Measurements from ENCODE around the gene WNT1.

The WNT1 gene

GRCh38 chr12:48980953-48981756 is 3.0 kb downstream of the WNT1 start:
- ATAC-seq (ENCODE audit: low read depth) (peak; percentile 23), DNase-seq (ENCODE audit: low spot score in 2 of 2) (no peak)
- Mint-ChIP-seq H3K27me3 (peaks cover 26% of the 10 kb centered on the region), H3K4me1 (peaks cover 32% of the 10 kb centered on the region), H3K9me3 (no peaks in the 10 kb centered on the region), H3K4me3 (peak overlapping the region; percentile 85), H3K27ac (peak overlapping the region; percentile 88), H3K36me3 (no peaks in the 10 kb centered on the region)

DNA sequence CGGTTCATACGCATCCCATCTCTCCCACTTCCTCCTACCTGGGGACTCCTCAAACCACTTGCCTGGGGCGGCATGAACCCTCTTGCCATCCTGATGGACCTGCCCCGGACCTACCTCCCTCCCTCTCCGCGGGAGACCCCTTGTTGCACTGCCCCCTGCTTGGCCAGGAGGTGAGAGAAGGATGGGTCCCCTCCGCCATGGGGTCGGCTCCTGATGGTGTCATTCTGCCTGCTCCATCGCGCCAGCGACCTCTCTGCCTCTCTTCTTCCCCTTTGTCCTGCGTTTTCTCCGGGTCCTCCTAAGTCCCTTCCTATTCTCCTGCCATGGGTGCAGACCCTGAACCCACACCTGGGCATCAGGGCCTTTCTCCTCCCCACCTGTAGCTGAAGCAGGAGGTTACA is 3.6 kb downstream of the WNT1 start:
- peak overlapping the region; percentile 88 for H3K27ac Mint-ChIP-seq
- H3K27me3 Mint-ChIP-seq, result peaks cover 28% of the 10 kb centered on the region
- H3K36me3 Mint-ChIP-seq, result no peaks in the 10 kb centered on the region
- DNase-seq (ENCODE audit: low spot score in 2 of 2) (no peak), ATAC-seq (ENCODE audit: low read depth) (no peak)
- peak overlapping the region; percentile 85 for H3K4me3 Mint-ChIP-seq
- H3K4me1 Mint-ChIP-seq, result peaks cover 32% of the 10 kb centered on the region
- H3K9me3 Mint-ChIP-seq, result no peaks in the 10 kb centered on the region

GRCh38 chr12:48982397-48983080 is 4.4 kb downstream of the WNT1 start:
- no peaks in the 10 kb centered on the region for H3K9me3 Mint-ChIP-seq
- ATAC-seq (ENCODE audit: low read depth) (no peak), DNase-seq (ENCODE audit: low spot score in 2 of 2) (no peak)
- no peaks in the 10 kb centered on the region for H3K36me3 Mint-ChIP-seq
- H3K4me1 Mint-ChIP-seq, result peaks cover 27% of the 10 kb centered on the region
- H3K4me3 Mint-ChIP-seq, result peak overlapping the region; percentile 44
- peak overlapping the region; percentile 88 for H3K27ac Mint-ChIP-seq
- H3K27me3 Mint-ChIP-seq, result peaks cover 20% of the 10 kb centered on the region

DNA sequence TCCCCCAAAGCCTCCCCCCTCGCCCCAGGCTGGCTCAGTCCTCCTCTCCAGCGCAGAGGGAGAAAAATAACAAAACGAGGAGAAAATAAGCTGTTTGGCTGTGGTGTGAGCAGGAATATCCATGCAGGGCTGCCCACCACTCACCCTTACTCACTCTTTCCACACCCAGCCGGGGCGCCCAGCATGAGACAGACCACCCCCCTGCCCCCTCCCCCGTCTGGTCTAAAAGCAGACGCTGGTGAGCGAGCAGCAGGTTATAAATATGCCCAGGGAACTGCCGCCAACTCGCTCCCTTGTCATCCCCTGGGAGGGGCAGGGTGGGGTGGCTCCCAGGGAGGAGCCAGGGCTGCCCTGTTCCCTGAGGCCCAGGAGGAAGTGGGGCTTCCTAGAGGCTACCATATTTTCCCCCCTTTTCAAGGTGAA is 7.4 kb downstream of the WNT1 start:
- peaks cover 23% of the 10 kb centered on the region for H3K27me3 Mint-ChIP-seq
- H3K9me3 Mint-ChIP-seq, result no peaks in the 10 kb centered on the region
- DNase-seq (ENCODE audit: low spot score in 2 of 2), result no peak

DNA sequence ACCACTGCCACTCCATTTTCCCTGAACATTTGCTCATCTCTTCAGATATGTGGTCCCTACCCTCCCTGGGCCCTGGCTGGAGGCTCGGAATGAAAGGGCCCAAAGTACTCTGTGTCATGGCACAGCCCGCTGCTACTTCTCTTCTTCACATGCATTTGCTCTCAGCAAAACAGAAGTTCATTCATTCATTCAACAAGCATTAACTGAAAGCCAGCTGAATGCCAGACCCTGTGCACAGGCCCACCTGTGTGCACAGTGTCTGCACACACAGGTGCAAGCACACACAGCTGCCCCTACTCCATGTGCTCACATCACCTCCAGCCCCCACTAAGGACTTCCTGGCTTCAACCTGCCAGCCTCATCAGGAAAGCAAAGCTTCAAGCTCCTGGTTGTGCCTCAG is 7.8 kb downstream of the WNT1 start:
- H3K27ac Mint-ChIP-seq, result no peak overlapping the region
- H3K4me3 Mint-ChIP-seq, result no peak overlapping the region
- H3K27me3 Mint-ChIP-seq, result peaks cover 27% of the 10 kb centered on the region
- H3K36me3 Mint-ChIP-seq, result no peaks in the 10 kb centered on the region
- H3K9me3 Mint-ChIP-seq, result no peaks in the 10 kb centered on the region
- DNase-seq (ENCODE audit: low spot score in 2 of 2), result no peak
- ATAC-seq (ENCODE audit: low read depth), result no peak
- peaks cover 13% of the 10 kb centered on the region for H3K4me1 Mint-ChIP-seq

More for the DNA sequence above, 7.4 kb downstream of the WNT1 start:
- Mint-ChIP-seq H3K27ac (no peak overlapping the region), H3K4me3 (no peak overlapping the region), H3K36me3 (no peaks in the 10 kb centered on the region), H3K4me1 (peaks cover 16% of the 10 kb centered on the region)
- no peak for ATAC-seq (ENCODE audit: low read depth)

- peaks cover 7% of the 10 kb centered on the region for H3K4me1 Mint-ChIP-seq
- ATAC-seq (ENCODE audit: low read depth), result no peak
- no peak for DNase-seq (ENCODE audit: low spot score in 2 of 2)
- no peak overlapping the region for H3K27ac Mint-ChIP-seq
- H3K27me3 Mint-ChIP-seq, result peaks cover 24% of the 10 kb centered on the region
- no peaks in the 10 kb centered on the region for H3K9me3 Mint-ChIP-seq
- no peak overlapping the region for H3K4me3 Mint-ChIP-seq
- no peaks in the 10 kb centered on the region for H3K36me3 Mint-ChIP-seq
Observed at GRCh38 chr12:48986720-48987291, 8.7 kb downstream of the WNT1 start.

GRCh38 chr12:48988030-48988649 is 10.0 kb downstream of the WNT1 start:
- ATAC-seq (ENCODE audit: low read depth) (peak; percentile 74), DNase-seq (ENCODE audit: low spot score in 2 of 2) (peak; percentile 65 to 79)
- Mint-ChIP-seq H3K36me3 (no peaks in the 10 kb centered on the region), H3K4me3 (no peak overlapping the region), H3K4me1 (peaks cover 5% of the 10 kb centered on the region), H3K27ac (no peak overlapping the region), H3K27me3 (peaks cover 20% of the 10 kb centered on the region), H3K9me3 (no peaks in the 10 kb centered on the region)

GRCh38 chr12:48990552-48990951 is 12.4 kb downstream of the WNT1 start:
- Mint-ChIP-seq H3K36me3 (no peaks in the 10 kb centered on the region), H3K4me3 (no peak overlapping the region), H3K27me3 (peaks cover 30% of the 10 kb centered on the region), H3K9me3 (no peaks in the 10 kb centered on the region), H3K27ac (no peak overlapping the region), H3K4me1 (peaks cover 12% of the 10 kb centered on the region)
- DNase-seq (ENCODE audit: low spot score in 2 of 2) (no peak), ATAC-seq (ENCODE audit: low read depth) (no peak)

DNA sequence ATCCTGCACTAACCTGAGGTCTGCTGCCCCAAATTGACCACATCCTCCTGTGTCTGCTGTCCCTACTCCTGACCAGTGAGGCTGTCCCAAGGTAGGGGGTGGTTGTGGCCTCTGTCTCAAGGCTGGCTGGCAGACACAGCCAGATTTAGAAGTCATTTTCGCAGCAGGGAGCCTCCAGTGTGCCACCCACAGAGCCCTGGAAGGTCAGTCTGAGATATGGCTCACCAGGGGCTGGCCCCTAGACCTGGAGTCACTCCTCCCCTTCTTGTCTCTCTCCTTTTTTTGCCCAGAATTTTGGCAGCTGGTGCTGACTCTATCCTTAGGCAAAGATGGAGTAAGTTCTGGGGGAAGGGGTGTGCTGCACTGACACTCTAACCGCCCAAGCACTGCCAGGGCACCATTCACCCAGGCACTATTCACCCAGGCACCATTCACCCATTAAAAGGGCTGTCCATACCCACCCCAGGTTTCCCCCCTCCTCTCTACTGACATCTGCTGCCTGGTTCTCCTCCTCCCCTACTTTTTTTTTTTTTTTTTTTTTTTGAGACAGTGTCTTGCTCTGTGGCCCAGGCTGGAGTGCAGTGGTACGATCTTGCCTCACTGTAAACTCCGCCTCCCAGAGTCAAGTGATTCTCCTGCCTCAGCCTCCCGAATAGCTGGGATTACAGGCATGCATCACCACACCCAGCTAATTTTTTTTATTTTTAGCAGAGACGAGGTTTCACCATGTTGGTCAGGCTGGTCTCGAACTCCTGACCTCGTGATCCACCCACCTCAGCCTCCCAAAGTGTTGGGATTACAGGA is 13.3 kb downstream of the WNT1 start:
- peaks cover 15% of the 10 kb centered on the region for H3K4me1 Mint-ChIP-seq
- ATAC-seq (ENCODE audit: low read depth) (no peak), DNase-seq (ENCODE audit: low spot score in 2 of 2) (no peak)
- no peaks in the 10 kb centered on the region for H3K36me3 Mint-ChIP-seq
- H3K27ac Mint-ChIP-seq, result no peak overlapping the region
- no peak overlapping the region for H3K4me3 Mint-ChIP-seq
- no peaks in the 10 kb centered on the region for H3K9me3 Mint-ChIP-seq
- H3K27me3 Mint-ChIP-seq, result peaks cover 28% of the 10 kb centered on the region

DNA sequence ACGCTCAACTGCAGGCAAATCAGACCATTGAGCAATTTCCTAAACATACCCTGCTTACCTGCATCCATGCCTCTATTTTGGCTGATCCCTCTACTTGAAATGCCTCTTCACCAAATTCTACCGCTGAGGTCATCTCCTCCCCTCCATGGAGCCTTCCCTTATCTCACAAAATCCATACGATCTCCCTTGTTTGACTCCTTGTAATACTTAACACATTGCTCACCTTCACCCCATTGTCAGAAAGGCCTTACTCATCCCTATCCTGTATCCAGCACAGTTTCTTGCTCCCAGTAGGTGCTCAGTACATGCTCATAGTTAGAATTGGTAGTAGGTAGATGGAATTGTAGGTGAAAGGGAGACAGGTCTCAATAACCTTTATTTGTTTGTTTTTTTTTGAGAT is 15.7 kb downstream of the WNT1 start:
- Mint-ChIP-seq H3K27ac (no peak overlapping the region), H3K27me3 (peaks cover 28% of the 10 kb centered on the region), H3K4me3 (no peak overlapping the region), H3K4me1 (peaks cover 24% of the 10 kb centered on the region), H3K9me3 (no peaks in the 10 kb centered on the region), H3K36me3 (no peaks in the 10 kb centered on the region)
- DNase-seq (ENCODE audit: low spot score in 2 of 2) (no peak), ATAC-seq (ENCODE audit: low read depth) (no peak)

- no peak for DNase-seq (ENCODE audit: low spot score in 2 of 2)
- Mint-ChIP-seq H3K4me1 (peaks cover 25% of the 10 kb centered on the region), H3K27ac (no peak overlapping the region), H3K36me3 (no peaks in the 10 kb centered on the region), H3K4me3 (no peak overlapping the region), H3K27me3 (peaks cover 25% of the 10 kb centered on the region), H3K9me3 (no peaks in the 10 kb centered on the region)
- no peak for ATAC-seq (ENCODE audit: low read depth)
Observed at GRCh38 chr12:48994224-48995085, 16.3 kb downstream of the WNT1 start.

DNA sequence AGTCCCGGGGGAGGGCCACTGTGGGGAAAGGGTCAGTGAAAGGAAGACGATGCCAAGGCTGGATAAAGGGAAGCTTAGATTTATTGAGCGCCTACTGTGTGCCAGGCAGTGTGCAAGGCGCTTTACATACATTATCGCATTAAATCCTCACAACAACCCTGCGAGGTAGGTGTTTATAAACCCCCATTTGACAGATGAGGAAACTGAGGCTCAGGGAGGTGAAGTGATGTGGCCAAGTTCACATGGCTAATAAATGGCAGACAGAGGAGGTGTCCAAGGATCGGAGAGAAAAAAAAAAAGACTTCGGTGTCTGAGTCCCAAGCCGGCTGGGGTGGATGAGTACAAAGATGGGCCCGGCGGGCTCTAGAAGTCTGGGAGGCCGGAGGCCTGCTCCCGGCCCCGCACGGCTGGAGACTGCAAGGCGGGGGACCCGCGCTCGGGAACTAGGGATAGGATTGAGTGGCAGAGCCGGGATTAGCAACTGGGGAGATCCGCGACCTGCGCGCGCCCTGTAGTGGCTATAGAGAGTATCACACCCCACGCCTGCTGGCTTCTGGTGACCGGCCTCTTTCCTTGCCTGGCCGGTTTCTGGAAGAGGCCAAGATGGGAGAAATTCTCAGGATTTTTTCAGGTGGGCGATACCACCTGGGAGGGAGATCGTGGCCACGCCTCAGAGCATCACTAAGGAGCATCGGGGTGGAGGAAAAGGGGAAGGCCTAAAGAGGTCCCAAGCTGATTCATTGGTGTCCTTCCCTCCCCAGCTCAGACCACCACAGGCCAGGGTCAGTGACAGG is 17.2 kb downstream of the WNT1 start:
- DNase-seq (ENCODE audit: low spot score in 2 of 2) (peak in 1 of 2 donors; percentile 65), ATAC-seq (ENCODE audit: low read depth) (no peak)
- H3K27ac Mint-ChIP-seq, result peak overlapping the region; percentile 2
- H3K4me3 Mint-ChIP-seq, result peak overlapping the region; percentile 55
- no peaks in the 10 kb centered on the region for H3K36me3 Mint-ChIP-seq
- H3K27me3 Mint-ChIP-seq, result peaks cover 26% of the 10 kb centered on the region
- no peaks in the 10 kb centered on the region for H3K9me3 Mint-ChIP-seq
- peaks cover 29% of the 10 kb centered on the region for H3K4me1 Mint-ChIP-seq
